Effector CD8-positive, alpha-beta T cell (primary cell): Measurements from ENCODE around the gene PALS1.
"Not testable (repeated sequence)": the region's sequence is repeated elsewhere in the genome, so short reads cannot be mapped to it uniquely, and the experiment has no call there.

ENCODE experiments used
- DNase-seq: peaks from one replicate; lab custom pipeline; 2025; lab: John Stamatoyannopoulos, UW

Gene PALS1

DNA sequence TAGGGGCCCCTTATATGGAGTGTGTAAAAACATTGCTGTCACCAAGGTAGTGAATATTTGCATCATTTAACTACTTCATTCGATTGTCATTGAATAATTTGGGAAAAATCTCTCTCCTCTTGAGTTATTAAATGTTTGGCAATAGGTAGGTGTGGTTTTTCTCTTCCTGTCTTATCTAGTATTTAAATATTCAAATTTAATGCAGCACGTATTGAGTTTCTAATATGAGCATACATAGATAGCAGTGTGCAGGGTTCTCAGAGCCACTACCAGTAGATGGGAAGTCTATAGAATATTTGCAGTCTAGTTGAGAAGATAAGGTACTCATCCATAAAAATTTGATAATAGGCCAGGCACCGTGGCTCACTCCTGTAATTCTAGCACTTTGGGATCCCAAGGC, 16.7 kb downstream of the PALS1 start:
- no peak for DNase-seq

DNA sequence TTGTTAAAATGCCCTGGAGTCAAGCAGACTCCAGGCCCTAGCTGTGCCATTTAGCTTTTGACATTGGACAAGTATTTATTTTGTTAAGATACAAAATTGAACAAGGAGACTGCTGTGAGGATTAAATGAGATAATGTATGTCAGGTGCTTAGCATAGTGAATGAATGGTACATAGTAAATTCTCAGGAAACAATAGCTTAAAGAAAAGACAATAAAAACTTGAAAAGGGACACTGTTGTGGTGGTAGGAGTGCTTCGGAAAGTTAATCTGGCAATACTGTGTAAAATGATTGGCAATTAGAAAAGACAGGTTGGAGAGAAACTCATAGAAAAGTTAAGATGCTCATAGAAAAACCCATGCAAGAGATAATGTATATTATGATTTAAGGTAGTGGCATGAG, 19.7 kb downstream of the PALS1 start:
- no peak for DNase-seq

DNA sequence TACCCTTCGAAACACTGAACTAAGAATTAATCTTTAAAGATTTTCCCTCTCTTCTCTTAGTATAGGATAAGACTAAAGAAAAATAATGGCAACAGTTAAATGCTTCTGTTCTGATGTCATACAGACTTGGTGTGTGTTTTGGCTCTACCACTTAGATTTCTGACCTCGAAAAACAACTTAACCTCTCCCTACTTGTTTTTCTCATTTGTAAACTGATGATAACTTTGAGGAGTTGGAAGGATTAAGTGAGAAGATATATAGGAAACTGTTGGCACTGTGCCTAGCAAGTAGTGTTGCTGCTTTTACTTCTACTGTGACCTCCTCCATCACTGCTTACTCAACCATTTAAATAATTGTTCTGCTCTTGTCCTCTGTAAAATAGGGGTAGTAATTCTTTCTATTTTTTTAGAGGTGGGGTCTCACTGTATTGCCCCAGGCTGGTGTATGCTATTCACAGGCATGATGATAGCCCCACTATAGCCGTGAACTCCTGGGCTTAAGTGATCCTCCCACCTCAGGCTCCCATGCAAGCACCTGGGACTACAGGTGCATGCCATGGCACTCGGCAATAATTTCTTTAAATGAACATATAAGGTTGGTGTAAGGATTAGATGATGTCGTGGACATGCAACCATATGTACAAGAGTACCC, 22.4 kb downstream of the PALS1 start:
- no peak for DNase-seq

DNA sequence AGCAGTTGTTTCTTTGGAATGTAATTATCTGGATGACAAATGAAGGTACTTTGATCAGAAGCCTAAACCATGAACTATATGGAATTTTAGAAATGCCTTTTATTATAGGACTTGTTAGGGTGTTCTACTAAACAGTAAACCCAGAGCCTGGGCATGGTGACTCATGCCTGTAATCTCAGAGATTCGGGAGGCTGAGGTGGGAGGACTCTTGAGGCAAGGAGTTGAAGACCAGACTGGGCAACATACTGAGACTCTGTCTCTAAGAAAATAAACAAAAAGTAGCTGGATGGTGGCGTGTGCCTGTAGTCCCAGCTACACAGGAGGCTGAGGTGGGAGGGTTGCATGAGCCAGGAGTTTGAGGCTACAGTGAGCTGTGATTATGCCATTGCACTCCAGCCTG, 23.9 kb downstream of the PALS1 start:
- DNase-seq: no peak

DNA sequence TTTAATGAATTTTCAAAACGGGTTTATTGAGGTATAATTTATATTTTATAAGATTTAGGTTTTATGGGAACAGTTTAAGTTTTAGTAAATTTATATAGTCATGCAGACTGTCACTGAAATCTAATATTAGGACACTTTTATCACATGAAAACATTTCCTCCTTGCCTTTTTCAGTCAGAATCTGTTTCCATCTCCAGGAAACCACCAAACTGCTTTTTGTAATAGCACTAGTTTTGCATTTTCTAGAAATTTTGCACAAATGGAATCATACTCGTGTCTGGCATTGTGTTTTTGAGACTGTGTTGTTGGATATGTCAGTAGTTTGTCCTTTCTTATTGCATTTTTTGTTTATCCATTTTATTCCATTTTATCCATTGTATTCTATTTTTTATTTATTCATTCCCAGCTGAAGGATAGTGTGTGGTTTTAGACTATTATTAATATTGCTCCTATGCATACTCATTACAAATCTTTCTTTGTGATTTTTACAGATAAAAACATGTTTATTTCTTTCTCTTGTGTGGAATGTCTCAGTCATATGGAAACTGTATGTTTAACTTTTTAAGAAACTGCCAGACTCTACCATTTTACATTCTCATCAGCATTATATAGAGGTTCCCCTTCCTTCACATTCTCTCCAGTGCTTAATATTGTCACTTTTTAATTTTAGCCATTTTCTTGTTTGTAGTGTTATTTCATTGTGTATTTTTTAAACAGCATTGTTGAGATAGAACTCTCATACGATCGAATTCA, 26.5 kb downstream of the PALS1 start:
- no peak for DNase-seq

DNA sequence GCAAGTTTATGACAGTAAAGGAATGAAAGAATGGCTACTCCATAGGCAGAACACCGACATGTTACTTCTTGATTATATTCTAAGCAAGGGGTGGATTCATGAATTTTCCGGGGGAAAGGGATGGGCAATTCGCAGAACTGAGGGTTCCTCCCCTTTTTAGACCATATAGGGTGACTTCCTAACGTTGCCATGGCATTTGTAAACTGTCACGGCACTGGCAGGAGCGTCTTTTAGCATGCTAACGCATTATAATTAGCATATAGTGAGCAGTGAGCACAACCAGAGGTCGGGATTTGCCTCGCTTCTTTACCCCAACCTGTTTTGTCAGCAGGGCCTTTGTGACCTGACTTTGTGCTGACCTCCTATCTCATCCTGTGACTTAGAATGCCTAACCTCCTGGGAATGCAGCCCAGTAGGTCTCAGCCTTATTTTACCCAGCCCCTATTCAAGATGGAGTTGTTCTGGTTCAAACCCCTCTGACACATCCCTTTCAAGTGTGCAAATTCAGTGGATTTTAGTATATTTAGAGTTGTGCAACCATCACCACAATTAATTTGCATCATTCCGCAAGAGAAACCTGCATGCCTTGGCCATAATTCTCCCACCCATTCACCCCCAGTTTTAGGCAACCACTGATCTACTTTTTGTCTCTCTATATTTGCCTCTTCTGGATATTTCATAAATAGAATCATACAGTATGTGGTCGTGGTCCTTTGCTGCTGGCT, 27.4 kb downstream of the PALS1 start:
- no peak for DNase-seq

DNA sequence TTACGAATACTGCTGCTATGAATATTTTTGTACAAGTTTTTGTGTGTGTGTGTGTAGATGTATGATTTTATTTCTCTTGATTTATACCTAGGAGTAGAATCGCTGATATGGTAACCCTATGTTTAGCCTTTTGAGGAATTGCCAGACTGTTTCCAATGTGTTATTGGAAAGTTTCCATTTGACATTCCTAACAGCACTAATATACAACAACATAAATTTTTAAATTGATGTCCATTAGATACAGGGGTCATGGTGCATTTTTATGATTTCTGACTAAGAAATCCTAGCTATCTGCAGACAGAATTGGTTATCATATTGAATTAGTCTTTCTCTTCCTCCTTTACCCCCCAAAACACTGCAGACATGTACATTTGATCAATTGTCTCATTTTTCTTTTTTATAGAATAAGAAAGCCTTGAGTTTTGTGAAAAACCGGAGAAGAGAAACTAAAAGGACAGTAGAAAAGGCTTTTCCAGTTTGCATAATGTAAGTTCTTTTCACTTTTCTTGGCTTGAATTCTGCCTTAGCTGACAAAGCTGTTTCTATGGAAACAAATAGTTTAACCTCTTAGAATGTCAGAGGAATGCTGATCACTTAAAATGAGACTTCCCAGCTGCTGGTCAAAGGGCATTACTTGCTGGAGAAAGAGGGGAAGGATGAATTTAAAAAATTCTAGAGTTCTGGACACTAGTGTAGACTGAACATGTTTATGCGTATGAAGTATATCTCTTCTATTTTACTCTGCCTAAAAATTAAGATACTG, 28.2 kb downstream of the PALS1 start:
- DNase-seq: no peak

DNA sequence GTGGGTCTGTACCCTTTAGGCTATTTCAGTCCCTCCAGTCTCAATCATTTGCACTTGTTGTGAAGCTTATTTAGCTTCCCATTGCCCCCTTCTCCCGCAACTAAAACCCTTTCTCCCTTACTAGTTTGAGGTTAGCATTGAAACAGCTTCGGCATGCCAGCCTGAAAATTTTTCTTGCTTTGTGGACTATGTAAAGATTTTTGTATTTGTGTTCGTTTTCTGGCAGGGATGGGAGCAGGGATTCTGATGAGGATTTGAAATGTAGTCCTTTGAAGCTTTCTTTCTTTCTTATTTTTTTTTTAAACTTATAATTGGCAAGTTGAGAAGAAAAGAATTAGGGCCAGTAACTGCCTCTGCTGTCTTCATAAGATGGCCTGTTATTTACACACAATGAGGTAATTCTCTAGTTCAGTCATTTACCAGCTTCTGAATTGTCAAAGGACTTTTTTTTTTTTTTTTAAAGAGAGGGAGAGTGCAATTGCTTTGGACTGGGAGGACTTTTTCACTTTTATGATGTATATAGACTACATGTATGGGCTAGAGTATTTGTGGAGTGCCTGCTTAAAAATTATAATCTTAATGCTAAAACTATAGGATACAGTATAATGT, 29.0 kb downstream of the PALS1 start:
- DNase-seq: no peak

DNA sequence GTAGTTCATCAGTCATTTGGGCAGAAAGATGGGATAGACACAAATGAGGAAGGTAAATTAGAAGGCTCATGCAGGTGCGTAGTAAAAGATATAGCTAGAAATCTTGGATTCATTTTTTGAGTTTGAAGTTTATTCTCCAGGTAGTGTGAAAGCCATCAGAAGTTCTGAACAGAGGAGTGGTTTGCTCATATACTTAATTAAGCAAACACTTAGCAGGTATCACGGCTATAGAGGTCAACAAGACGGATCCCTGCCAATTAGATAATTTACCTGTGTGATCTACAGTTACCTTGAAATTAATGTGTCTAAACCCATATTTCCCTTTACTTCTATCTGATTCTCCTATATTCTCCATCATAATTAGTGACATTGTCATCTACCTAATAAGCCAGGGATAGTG, 29.7 kb downstream of the PALS1 start:
- no peak for DNase-seq

DNA sequence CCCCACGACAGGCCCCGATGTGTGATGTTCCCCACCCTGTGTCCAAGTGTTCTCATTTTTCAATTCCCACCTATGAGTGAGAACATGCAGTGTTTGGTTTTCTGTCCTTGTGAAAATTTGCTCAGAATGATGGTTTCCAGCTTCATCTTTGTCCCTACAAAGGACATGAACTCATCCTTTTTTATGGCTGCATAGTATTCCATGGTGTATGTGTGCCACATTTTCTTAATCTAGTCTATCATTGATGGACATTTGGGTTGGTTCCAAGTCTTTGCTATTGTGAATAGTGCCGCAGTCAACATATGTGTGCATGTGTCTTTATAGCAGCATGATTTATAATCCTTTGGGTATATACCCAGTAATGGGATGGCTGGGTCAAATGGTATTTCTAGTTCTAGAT, 32.0 kb downstream of the PALS1 start:
- DNase-seq: not testable (repeated sequence)

DNA sequence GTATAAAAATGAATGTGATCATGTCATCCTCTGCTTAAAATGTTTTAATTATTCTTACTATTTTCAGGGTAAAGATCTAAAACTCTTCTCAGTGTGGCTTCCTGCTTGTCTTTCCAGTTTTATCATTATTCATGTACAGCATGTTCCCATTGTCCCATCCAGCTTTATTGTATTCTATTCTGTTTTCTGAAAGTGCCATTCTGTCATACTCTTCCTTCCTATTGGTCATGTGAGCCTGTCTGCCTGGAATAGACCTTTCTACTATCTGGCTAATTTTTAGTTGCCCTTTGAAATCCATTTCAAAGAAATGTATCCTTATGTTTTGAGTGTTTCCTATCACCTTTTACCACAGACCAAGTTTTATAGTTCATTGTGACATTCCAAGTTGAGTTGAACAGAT, 34.9 kb downstream of the PALS1 start:
- no peak for DNase-seq

DNA sequence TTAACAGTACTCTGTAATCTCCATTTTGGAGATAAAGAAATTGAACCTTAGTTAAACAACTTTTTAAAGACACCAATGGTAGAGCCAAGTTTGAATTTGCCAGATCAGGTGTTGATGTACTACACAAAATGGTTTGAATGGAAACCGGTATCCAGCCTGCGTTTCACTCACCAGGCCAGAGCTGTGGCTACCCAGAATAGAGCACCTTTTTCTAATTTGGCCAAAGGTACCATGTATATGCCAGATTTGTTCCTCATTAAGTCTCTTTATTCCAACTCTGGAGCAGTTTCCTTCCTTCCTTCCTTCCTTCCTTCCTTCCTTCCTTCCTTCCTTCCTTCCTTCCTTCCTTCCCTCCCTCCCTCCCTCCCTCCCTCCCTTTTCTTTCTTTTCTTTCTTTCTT, 39.3 kb downstream of the PALS1 start:
- no peak for DNase-seq

DNA sequence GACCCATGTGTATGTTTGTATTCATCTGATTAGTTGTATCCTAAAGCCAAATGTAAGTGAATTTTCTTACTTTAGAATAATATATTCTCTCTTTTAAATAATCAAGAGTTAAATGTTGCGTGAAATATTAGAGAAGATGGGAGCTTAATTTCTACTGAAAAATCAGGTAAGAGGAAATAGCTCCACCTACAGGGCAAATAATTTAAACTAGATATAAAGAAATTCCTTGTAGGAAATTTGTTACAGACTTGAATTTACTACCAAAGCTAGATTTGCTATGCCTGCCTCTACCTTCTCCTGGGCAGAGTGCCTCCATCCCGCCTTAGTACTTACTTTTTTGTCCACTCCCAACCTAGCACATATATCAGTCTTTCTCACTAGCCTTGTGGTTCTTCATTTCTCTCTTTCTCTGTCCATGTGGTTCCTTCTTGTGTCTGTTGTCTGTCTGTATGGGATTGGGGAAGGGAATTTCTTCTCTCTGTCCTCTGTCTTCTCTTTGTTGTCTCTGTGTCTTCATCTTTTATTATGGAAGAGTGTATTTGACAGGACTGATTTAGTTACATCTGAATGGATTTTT, 44.7 kb downstream of the PALS1 start:
- DNase-seq: no peak
